Ishikawa (cell line): ENCODE results near the gene FOXD3.

Source experiments
- CEBPB ChIP-seq: IDR thresholded peaks from 2 replicates; pipeline ENCODE4 v1.6.1; 2012
- CREB1 ChIP-seq: IDR thresholded peaks from 2 replicates; pipeline ENCODE4 v1.6.1; 2012; ENCODE audit warnings: low read depth
- EGR1 ChIP-seq: IDR thresholded peaks from 2 replicates; pipeline ENCODE4 v1.6.1; 2012
- EP300 ChIP-seq: IDR thresholded peaks from 2 replicates; pipeline ENCODE4 v1.6.1; 2012; ENCODE audit warnings: borderline replicate concordance
- FOXM1 ChIP-seq: IDR thresholded peaks from 2 replicates; pipeline ENCODE4 v1.6.1; 2012; ENCODE audit warnings: low read depth, borderline replicate concordance
- NFIC ChIP-seq: IDR thresholded peaks from 2 replicates; pipeline ENCODE4 v1.6.1; 2012
- RAD21 ChIP-seq: IDR thresholded peaks from 2 replicates; pipeline ENCODE4 v1.6.1; 2012; ENCODE audit warnings: low read depth
- TAF1 ChIP-seq: IDR thresholded peaks from 2 replicates; pipeline ENCODE4 v1.6.1; 2012; ENCODE audit warnings: low read depth, mild to moderate bottlenecking
- TCF12 ChIP-seq: IDR thresholded peaks from 2 replicates; pipeline ENCODE4 v1.6.1; 2012; ENCODE audit warnings: low read depth
- TEAD4 ChIP-seq: IDR thresholded peaks from 2 replicates; pipeline ENCODE4 v1.6.1; 2012
- YY1 ChIP-seq: IDR thresholded peaks from 2 replicates; pipeline ENCODE4 v1.6.1; 2012; ENCODE audit warnings: low read depth
- ZBTB7A ChIP-seq: IDR thresholded peaks from 2 replicates; pipeline ENCODE4 v1.6.1; 2012; ENCODE audit warnings: low read depth
- TF ChIP-seq, protein P1 (sequence below): IDR thresholded peaks from 2 replicates; pipeline ENCODE4 v1.6.1; 2012
- TF ChIP-seq, protein P2 (sequence below): IDR thresholded peaks from 2 replicates; pipeline ENCODE4 v1.6.1; 2012; ENCODE audit warnings: low read depth, mild to moderate bottlenecking
- TF ChIP-seq, protein P3 (sequence below): IDR thresholded peaks from 2 replicates; pipeline ENCODE4 v1.6.1; 2012

Gene FOXD3

DNA sequence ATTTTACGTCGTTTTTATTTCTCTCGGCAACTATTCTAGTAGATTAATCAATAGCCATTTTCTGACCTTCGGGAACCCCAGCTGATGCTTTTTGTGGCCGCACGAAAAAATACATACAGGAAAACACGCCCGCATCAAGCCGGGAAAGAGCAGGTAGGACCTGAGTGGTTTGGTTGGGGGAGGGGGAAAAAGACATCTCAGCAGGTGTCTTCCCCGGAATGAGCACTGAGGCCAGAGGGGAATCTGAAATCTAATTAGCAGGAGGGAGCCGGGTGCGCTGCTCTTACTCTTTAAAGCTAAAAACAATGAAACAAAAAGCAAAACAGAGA, 618 bp upstream of the FOXD3 start:
- TF ChIP-seq YY1 (no peak), ZBTB7A (no peak), EGR1 (no peak), CEBPB (no peak), EP300 (no peak)
- TF ChIP-seq, protein P1, sequence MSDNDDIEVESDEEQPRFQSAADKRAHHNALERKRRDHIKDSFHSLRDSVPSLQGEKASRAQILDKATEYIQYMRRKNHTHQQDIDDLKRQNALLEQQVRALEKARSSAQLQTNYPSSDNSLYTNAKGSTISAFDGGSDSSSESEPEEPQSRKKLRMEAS: no peak
- TF ChIP-seq, protein P2, sequence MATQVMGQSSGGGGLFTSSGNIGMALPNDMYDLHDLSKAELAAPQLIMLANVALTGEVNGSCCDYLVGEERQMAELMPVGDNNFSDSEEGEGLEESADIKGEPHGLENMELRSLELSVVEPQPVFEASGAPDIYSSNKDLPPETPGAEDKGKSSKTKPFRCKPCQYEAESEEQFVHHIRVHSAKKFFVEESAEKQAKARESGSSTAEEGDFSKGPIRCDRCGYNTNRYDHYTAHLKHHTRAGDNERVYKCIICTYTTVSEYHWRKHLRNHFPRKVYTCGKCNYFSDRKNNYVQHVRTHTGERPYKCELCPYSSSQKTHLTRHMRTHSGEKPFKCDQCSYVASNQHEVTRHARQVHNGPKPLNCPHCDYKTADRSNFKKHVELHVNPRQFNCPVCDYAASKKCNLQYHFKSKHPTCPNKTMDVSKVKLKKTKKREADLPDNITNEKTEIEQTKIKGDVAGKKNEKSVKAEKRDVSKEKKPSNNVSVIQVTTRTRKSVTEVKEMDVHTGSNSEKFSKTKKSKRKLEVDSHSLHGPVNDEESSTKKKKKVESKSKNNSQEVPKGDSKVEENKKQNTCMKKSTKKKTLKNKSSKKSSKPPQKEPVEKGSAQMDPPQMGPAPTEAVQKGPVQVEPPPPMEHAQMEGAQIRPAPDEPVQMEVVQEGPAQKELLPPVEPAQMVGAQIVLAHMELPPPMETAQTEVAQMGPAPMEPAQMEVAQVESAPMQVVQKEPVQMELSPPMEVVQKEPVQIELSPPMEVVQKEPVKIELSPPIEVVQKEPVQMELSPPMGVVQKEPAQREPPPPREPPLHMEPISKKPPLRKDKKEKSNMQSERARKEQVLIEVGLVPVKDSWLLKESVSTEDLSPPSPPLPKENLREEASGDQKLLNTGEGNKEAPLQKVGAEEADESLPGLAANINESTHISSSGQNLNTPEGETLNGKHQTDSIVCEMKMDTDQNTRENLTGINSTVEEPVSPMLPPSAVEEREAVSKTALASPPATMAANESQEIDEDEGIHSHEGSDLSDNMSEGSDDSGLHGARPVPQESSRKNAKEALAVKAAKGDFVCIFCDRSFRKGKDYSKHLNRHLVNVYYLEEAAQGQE: no peak

DNA sequence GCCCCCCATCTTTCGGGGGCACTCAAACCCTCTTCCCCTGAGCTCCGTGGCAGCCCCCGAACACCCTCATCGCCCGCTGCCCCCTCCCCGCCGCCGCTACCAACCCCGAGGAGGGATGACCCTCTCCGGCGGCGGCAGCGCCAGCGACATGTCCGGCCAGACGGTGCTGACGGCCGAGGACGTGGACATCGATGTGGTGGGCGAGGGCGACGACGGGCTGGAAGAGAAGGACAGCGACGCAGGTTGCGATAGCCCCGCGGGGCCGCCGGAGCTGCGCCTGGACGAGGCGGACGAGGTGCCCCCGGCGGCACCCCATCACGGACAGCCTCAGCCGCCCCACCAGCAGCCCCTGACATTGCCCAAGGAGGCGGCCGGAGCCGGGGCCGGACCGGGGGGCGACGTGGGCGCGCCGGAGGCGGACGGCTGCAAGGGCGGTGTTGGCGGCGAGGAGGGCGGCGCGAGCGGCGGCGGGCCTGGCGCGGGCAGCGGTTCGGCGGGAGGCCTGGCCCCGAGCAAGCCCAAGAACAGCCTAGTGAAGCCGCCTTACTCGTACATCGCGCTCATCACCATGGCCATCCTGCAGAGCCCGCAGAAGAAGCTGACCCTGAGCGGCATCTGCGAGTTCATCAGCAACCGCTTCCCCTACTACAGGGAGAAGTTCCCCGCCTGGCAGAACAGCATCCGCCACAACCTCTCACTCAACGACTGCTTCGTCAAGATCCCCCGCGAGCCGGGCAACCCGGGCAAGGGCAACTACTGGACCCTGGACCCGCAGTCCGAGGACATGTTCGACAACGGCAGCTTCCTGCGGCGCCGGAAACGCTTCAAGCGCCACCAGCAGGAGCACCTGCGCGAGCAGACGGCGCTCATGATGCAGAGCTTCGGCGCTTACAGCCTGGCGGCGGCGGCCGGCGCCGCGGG, 837 bp downstream of the FOXD3 start:
- TF ChIP-seq TCF12 (no peak), TAF1 (peak; percentile 48), ZBTB7A (0 out of 2 replicates have a peak, but pooled peaks have one; percentile 48), FOXM1 (no peak)

DNA sequence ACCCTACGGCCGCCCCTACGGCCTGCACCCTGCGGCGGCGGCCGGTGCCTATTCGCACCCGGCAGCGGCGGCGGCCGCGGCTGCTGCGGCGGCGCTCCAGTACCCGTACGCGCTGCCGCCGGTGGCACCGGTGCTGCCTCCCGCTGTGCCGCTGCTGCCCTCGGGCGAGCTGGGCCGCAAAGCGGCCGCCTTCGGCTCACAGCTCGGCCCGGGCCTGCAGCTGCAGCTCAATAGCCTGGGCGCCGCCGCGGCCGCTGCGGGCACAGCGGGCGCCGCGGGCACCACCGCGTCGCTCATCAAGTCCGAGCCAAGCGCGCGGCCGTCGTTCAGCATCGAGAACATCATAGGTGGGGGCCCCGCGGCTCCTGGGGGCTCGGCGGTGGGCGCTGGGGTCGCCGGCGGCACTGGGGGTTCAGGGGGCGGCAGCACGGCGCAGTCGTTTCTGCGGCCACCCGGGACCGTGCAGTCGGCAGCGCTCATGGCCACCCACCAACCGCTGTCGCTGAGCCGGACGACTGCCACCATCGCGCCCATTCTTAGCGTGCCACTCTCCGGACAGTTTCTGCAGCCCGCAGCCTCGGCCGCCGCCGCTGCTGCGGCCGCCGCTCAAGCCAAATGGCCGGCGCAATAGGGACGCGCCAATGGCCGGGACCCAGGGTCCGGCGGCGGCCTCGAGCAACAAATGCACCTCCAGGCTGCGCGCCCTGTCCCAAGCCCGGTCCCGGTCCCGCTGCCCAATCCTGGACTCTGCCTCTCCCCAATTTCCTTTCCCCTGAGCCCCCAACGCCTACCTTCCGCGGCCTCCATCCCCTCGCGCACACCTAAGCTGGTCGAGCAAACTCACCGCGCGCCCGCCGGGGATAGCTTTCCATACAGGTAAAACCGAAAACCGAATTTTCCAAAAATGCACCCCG, 1.8 kb downstream of the FOXD3 start:
- TF ChIP-seq TAF1 (peak; percentile 1; the same call in 1 of the 2 replicates), CEBPB (no peak), TCF12 (no peak), FOXM1 (no peak)
- TF ChIP-seq, protein P3, sequence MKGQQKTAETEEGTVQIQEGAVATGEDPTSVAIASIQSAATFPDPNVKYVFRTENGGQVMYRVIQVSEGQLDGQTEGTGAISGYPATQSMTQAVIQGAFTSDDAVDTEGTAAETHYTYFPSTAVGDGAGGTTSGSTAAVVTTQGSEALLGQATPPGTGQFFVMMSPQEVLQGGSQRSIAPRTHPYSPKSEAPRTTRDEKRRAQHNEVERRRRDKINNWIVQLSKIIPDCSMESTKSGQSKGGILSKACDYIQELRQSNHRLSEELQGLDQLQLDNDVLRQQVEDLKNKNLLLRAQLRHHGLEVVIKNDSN: no peak

DNA sequence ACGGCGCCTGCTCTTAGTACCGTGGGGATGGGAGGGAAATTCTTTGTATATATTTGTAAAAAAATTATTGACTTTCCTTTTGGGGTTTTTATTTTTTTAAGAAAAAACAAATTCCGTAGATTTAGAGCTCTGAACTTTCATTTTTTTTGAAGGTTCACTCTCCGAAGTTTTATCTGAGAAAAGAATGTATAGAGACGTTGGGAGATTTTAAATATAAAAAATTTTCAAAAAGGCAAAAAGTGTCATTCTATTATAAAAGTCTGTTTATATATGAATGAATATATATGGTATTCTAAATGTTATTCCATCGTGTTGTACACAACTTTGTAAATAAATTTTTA, 2.4 kb downstream of the FOXD3 start:
- TF ChIP-seq, protein P3: no peak
- no peak for TF ChIP-seq TCF12

DNA sequence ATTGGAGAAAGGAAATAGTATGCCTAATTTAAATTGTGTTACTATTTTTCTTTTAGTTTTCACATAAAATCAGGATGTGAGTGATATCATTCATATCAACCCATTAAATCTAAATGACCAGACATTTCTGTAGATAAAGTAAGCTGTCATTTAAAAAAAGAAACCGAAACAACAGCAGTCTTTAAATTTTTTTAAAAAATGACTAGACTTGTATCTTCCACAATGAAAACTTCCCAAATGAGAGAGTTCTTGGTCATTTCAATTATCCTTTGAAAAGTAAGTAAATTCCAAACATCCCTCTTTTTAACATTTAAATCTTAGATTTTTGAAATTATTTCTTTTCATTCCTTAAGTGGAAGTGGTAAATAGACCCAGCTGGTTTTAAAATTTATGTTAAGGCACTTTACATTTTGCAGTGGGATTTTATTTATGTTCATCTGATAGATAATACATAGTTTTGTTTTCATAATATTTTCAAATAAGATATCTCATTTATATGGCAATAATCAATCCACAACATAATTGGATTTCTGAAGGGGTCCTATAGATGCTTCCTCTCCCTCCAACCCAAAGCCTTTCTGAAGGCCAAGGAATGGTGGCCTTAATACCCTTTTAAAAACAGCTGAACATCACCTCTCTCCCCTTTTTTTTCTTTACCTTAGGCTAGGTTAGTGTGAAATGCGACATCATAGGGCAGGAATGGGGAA, 3.1 kb downstream of the FOXD3 start:
- no peak for TF ChIP-seq CREB1
- TF ChIP-seq EGR1: no peak
- no peak for TF ChIP-seq RAD21
- TF ChIP-seq FOXM1: no peak
- TF ChIP-seq TEAD4: no peak
- TF ChIP-seq EP300: no peak
- no peak for TF ChIP-seq CEBPB
- TF ChIP-seq, protein P2: no peak
- TF ChIP-seq, protein P3: no peak
- TF ChIP-seq NFIC: no peak
- TF ChIP-seq, protein P1: no peak
